WTC11 (cell line): ENCODE data around the gene SMIM38. TPM values are rescaled to one million over a fixed set of nuclear protein-coding genes. Genes with fewer than 3 reads are reported as not detected.
A peak's percentile ranks its signal among the peaks of the same experiment; 100 is the strongest.

Experiments
- ATAC-seq: fragments of 200-7000 bp; cut with Tn5 transposase; 2 replicates; pipeline ENCODE4 v1.10.0; 2021; ENCODE audit warnings: mild to moderate bottlenecking, moderate library complexity
- CTCF ChIA-PET: fragments of 300-600 bp; sonication (Branson Sonifier 250); formaldehyde crosslinking; loops from one replicate; lab custom pipeline; 2021; ENCODE audit warnings: antibody characterized with exemption; lab: Charles Lee
- POLR2A ChIA-PET: fragments of 350-600 bp; sonication (Branson Sonifier 250); formaldehyde crosslinking; loops from one replicate; lab custom pipeline; 2021; ENCODE audit warnings: antibody characterized with exemption; lab: Charles Lee
- DNase-seq: peaks from one replicate; pipeline ENCODE4 v3.0.0; 2021; ENCODE audit warnings: low spot score
- H3K27ac Mint-ChIP-seq: 2 replicates; pipeline ENCODE4 v1.8.0; 2021; ENCODE audit warnings: mixed read lengths
- H3K27me3 Mint-ChIP-seq: 2 replicates; pipeline ENCODE4 v1.8.0; 2021; ENCODE audit warnings: low read depth, mild to moderate bottlenecking, moderate library complexity, mixed read lengths
- H3K36me3 Mint-ChIP-seq: 2 replicates; pipeline ENCODE4 v1.8.0; 2021; ENCODE audit warnings: mixed read lengths
- H3K4me1 Mint-ChIP-seq: 2 replicates; pipeline ENCODE4 v1.8.0; 2022; ENCODE audit warnings: mixed read lengths
- H3K4me3 Mint-ChIP-seq: 2 replicates; pipeline ENCODE4 v1.8.0; 2021; ENCODE audit warnings: mild to moderate bottlenecking, moderate library complexity, mixed read lengths
- H3K9me3 Mint-ChIP-seq: 2 replicates; pipeline ENCODE4 v1.8.0; 2021; ENCODE audit warnings: mixed read lengths
- CREB1 ChIP-seq: sonication (generic); formaldehyde crosslinking; IDR thresholded peaks from 2 replicates; pipeline ENCODE4 v1.8.0; 2023; ENCODE audit warnings: mild to moderate bottlenecking, missing genetic modification reagents
- CREM ChIP-seq: sonication (generic); formaldehyde crosslinking; IDR thresholded peaks from 2 replicates; pipeline ENCODE4 v1.8.1; 2022; ENCODE audit warnings: mild to moderate bottlenecking, missing genetic modification reagents, moderate library complexity
- ESRRA ChIP-seq: sonication (generic); formaldehyde crosslinking; IDR thresholded peaks from 2 replicates; pipeline ENCODE4 v1.8.1; 2022; ENCODE audit warnings: mild to moderate bottlenecking, missing genetic modification reagents, borderline replicate concordance
- ETV6 ChIP-seq: sonication (generic); formaldehyde crosslinking; IDR thresholded peaks from 2 replicates; pipeline ENCODE4 v1.8.1; 2022; ENCODE audit warnings: mild to moderate bottlenecking, missing genetic modification reagents
- FOXJ3 ChIP-seq: sonication (generic); formaldehyde crosslinking; IDR thresholded peaks from 2 replicates; pipeline ENCODE4 v1.9.0; 2021; ENCODE audit warnings: missing genetic modification reagents, mild to moderate bottlenecking, borderline replicate concordance
- FOXK1 ChIP-seq: sonication (generic); formaldehyde crosslinking; IDR thresholded peaks from 2 replicates; pipeline ENCODE4 v1.8.0; 2022; ENCODE audit warnings: mild to moderate bottlenecking, moderate library complexity, missing genetic modification reagents
- GRHL2 ChIP-seq: fragments of 250-450 bp; sonication (Bioruptor Pico); IDR thresholded peaks from 2 replicates; pipeline ENCODE4 v1.8.0; 2022; ENCODE audit warnings: mild to moderate bottlenecking, moderate library complexity; ENCODE audit not compliant: insufficient replicate concordance, severe bottlenecking
- GTF2I ChIP-seq: fragments of 250-450 bp; sonication (Bioruptor Pico); conservative IDR thresholded peaks from 2 replicates; pipeline ENCODE4 v1.4.0; 2021; ENCODE audit warnings: mild to moderate bottlenecking
- JAZF1 ChIP-seq: fragments of 250-450 bp; sonication (Bioruptor Pico); IDR thresholded peaks from 2 replicates; pipeline ENCODE4 v1.9.0; 2021; ENCODE audit warnings: moderate library complexity, mild to moderate bottlenecking, inconsistent platforms
- KAT7 ChIP-seq: sonication (generic); formaldehyde crosslinking; IDR thresholded peaks from 2 replicates; pipeline ENCODE4 v1.8.1; 2023; ENCODE audit warnings: missing genetic modification reagents, mild to moderate bottlenecking, borderline replicate concordance
- MXD4 ChIP-seq: fragments of 250-450 bp; sonication (Bioruptor Pico); IDR thresholded peaks from 2 replicates; pipeline ENCODE4 v1.8.0; 2021; ENCODE audit warnings: mild to moderate bottlenecking, moderate library complexity, borderline replicate concordance
- NFE2L1 ChIP-seq: sonication (generic); formaldehyde crosslinking; IDR thresholded peaks from 2 replicates; pipeline ENCODE4 v1.8.1; 2023; ENCODE audit warnings: missing genetic modification reagents
- NR2C2 ChIP-seq: sonication (generic); formaldehyde crosslinking; IDR thresholded peaks from 2 replicates; pipeline ENCODE4 v1.8.0; 2022; ENCODE audit warnings: mild to moderate bottlenecking, missing genetic modification reagents
- SMAD4 ChIP-seq: sonication (generic); formaldehyde crosslinking; IDR thresholded peaks from 2 replicates; pipeline ENCODE4 v1.8.0; 2022; ENCODE audit warnings: mild to moderate bottlenecking, missing genetic modification reagents
- TEAD1 ChIP-seq: sonication (generic); formaldehyde crosslinking; IDR thresholded peaks from 2 replicates; pipeline ENCODE4 v1.8.0; 2022; ENCODE audit warnings: mild to moderate bottlenecking, missing genetic modification reagents
- ZNF138 ChIP-seq: sonication (generic); formaldehyde crosslinking; conservative IDR thresholded peaks from 2 replicates; pipeline ENCODE4 v1.8.1; 2022; ENCODE audit warnings: mild to moderate bottlenecking, moderate library complexity, missing genetic modification reagents
- ZNF219 ChIP-seq: sonication (generic); formaldehyde crosslinking; IDR thresholded peaks from 2 replicates; pipeline ENCODE4 v1.8.0; 2023; ENCODE audit warnings: missing genetic modification reagents, mild to moderate bottlenecking, borderline replicate concordance
- ZNF396 ChIP-seq: fragments of 250-450 bp; sonication (Bioruptor Pico); IDR thresholded peaks from 2 replicates; pipeline ENCODE4 v1.8.0; 2021; ENCODE audit warnings: mild to moderate bottlenecking, moderate library complexity, borderline replicate concordance
- total RNA-seq: library from RNA; stranded (reverse); gene quantifications from 3 replicates; pipeline ENCODE4 v1.2.3, GENCODE V29; 2021
- TF ChIP-seq, protein P1 (sequence below): fragments of 250-450 bp; sonication (Bioruptor Pico); IDR thresholded peaks from 2 replicates; pipeline ENCODE4 v1.8.0; 2021; ENCODE audit warnings: mild to moderate bottlenecking
- TF ChIP-seq, protein P2 (sequence below): sonication (generic); formaldehyde crosslinking; IDR thresholded peaks from 2 replicates; pipeline ENCODE4 v1.8.0; 2022; ENCODE audit warnings: mild to moderate bottlenecking, missing genetic modification reagents
- TF ChIP-seq, protein P3 (sequence below): fragments of 250-450 bp; sonication (Bioruptor Pico); IDR thresholded peaks from 2 replicates; pipeline ENCODE4 v1.9.0; 2021; ENCODE audit warnings: moderate library complexity, mild to moderate bottlenecking, inconsistent platforms, borderline replicate concordance
- TF ChIP-seq, protein P4 (sequence below): sonication (generic); formaldehyde crosslinking; conservative IDR thresholded peaks from 2 replicates; pipeline ENCODE4 v1.8.1; 2022; ENCODE audit warnings: mild to moderate bottlenecking, missing genetic modification reagents
- TF ChIP-seq, protein P5 (sequence below): fragments of 250-450 bp; sonication (Bioruptor Pico); IDR thresholded peaks from 2 replicates; pipeline ENCODE4 v1.9.0; 2021; ENCODE audit warnings: mild to moderate bottlenecking, borderline replicate concordance

Gene SMIM38
- total RNA-seq, 1 experiment from 2014 or later = 0.39 TPM

DNA sequence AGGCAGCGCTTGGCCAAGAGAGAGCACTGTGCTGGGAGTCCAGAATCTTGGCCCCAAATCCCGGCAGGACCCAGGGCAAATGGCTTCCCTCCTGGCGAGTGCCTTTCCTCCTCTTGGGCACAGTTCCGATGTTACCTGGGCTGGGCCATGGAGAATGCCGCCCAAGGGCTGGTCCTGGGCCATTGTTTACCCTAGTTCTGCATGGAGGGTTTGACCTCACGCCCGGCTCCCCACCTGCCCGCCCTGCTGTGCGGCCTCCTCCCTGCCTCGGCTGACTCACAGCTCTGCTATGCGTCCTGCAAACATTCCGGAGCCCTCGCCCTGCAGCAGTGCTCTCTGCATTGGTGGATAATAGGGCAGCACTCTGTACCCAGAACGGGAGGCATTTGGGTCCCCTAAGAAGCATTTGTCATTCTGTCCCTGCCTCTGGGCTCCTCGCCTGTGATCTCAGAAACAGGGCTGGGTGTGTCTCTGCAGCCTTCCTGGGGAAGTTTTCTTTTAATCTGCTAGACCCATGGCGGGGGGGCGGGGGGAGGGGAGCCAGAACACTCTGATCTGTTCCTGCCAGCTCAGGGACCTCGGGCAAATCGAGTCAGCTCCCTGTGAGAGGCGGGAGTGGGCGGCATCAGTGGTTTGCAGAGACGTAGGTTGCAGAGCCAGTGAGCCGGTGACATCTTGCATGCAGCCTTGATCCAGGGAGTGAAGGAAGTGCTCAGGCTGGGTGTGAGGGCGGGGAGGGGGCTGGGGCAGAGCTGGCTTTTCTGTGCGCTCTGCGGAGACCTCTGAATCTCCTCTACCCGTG, 32.9 kb upstream of the SMIM38 start (continued):
- TF ChIP-seq, protein P1, sequence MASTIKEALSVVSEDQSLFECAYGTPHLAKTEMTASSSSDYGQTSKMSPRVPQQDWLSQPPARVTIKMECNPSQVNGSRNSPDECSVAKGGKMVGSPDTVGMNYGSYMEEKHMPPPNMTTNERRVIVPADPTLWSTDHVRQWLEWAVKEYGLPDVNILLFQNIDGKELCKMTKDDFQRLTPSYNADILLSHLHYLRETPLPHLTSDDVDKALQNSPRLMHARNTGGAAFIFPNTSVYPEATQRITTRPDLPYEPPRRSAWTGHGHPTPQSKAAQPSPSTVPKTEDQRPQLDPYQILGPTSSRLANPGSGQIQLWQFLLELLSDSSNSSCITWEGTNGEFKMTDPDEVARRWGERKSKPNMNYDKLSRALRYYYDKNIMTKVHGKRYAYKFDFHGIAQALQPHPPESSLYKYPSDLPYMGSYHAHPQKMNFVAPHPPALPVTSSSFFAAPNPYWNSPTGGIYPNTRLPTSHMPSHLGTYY (CRISPR knock-in tag) = no peak
- TF ChIP-seq ZNF219 (CRISPR knock-in tag) = no peak
- TF ChIP-seq SMAD4 (CRISPR knock-in tag) = no peak
- TF ChIP-seq, protein P2, sequence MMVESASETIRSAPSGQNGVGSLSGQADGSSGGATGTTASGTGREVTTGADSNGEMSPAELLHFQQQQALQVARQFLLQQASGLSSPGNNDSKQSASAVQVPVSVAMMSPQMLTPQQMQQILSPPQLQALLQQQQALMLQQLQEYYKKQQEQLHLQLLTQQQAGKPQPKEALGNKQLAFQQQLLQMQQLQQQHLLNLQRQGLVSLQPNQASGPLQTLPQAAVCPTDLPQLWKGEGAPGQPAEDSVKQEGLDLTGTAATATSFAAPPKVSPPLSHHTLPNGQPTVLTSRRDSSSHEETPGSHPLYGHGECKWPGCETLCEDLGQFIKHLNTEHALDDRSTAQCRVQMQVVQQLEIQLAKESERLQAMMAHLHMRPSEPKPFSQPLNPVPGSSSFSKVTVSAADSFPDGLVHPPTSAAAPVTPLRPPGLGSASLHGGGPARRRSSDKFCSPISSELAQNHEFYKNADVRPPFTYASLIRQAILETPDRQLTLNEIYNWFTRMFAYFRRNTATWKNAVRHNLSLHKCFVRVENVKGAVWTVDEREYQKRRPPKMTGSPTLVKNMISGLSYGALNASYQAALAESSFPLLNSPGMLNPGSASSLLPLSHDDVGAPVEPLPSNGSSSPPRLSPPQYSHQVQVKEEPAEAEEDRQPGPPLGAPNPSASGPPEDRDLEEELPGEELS (CRISPR knock-in tag) = no peak
- TF ChIP-seq GTF2I (CRISPR knock-in tag) = peak; percentile 45; the same call in 1 of the 2 replicates
- TF ChIP-seq FOXK1 (CRISPR knock-in tag) = peak; percentile 89
- 0 out of 2 replicates have a peak, but pooled peaks have one; percentile 37 for TF ChIP-seq CREM (CRISPR knock-in tag)
- TF ChIP-seq MXD4 = no peak
- TF ChIP-seq ZNF138 = no peak
- TF ChIP-seq, protein P3, sequence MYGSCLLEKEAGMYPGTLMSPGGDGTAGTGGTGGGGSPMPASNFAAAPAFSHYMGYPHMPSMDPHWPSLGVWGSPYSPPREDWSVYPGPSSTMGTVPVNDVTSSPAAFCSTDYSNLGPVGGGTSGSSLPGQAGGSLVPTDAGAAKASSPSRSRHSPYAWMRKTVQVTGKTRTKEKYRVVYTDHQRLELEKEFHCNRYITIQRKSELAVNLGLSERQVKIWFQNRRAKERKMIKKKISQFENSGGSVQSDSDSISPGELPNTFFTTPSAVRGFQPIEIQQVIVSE (CRISPR knock-in tag) = no peak
- TF ChIP-seq TEAD1 (CRISPR knock-in tag) = peak; percentile 97; the same call in 1 of the 2 replicates
- TF ChIP-seq, protein P4, sequence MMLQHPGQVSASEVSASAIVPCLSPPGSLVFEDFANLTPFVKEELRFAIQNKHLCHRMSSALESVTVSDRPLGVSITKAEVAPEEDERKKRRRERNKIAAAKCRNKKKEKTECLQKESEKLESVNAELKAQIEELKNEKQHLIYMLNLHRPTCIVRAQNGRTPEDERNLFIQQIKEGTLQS = peak; percentile 81
- TF ChIP-seq ETV6 (CRISPR knock-in tag) = peak; percentile 72; the same call in 1 of the 2 replicates
- no peak for TF ChIP-seq JAZF1 (CRISPR knock-in tag)
- TF ChIP-seq NFE2L1 = no peak

DNA sequence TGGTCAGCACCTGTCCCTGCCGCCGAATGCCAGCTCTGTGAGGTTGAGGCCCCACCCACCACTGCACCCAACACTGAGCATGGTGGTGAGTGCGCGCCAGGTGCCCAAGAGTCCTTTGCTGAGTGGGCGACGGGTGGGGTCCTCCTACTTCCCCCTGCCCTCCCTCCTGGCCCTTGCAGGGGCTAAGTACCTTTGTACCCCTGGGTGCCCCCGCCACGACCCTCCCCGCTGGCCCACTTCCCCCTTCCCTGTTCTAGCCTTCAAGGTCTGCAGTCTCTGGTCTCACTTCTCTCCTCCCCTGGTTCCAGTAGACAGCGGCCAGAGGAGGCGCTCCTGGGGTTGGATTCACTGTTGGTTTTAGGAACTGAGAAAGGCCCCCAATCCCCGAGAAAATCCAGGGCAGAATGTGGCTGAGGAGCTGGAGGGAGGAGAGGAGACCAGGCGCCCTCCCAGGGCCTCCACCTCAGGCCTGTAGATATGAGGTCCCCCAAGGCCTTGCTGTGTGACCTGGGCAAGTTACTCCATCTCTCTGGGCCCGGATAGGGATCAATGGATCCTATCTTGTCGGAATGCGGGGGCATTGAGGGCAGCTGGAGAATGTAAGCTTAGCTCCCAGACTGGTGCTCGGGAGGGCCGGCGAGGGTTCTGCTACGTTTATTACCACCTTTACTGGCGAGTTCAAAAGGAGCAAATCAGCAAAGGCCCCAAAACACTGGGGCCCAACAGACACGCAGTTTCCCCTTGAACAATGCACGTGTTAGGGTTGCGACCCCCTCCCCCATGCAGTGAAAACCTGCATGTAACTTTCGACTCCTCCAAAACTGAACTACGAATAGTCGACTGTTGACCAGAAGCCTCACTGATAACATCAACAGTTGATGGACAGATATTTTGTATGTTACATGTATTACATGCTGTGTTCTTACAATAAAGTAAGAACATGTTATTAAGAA, 31.9 kb upstream of the SMIM38 start:
- TF ChIP-seq ESRRA (no peak), FOXJ3 (CRISPR knock-in tag) (0 out of 2 replicates have a peak, but pooled peaks have one; percentile 12)
- Mint-ChIP-seq H3K4me3 (peak overlapping the region; percentile 50), H3K4me1 (peaks cover 27% of the 10 kb centered on the region), H3K27ac (no peak overlapping the region), H3K9me3 (peaks cover 26% of the 10 kb centered on the region), H3K36me3 (peaks cover 18% of the 10 kb centered on the region), H3K27me3 (no peaks in the 10 kb centered on the region; the same call in 1 of the 2 replicates)
- DNase-seq (peak; percentile 30), ATAC-seq (0 out of 2 replicates have a peak, but pooled peaks have one; percentile 4)
- ChIA-PET POLR2A (no interaction called here), CTCF (interaction anchor here (0.9 to 4.4 kb wide), 6 partner anchors 8 to 514 kb away, joined by 3 to 71 read pairs (median 7); no protein-coding TSS in a partner anchor)

DNA sequence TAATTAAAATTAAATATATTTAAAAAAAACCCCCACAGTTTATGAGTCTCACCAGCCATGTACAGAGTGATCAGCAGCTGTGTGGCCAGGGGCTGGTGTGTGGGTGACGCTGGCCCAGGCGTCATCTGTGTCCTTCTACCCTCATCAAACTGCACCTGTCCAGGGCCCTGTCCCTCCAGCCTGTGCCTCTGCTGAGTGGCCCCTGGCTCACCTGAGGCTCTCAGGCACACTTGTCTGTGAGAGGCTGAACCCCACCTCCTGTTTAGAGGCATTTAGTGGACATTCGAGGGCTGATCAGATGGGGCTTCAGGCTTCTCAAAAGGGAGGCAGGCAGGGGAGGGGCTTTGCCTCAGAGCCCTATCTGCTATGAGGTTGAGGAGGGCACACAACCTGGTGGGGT, 29.9 kb upstream of the SMIM38 start:
- Mint-ChIP-seq H3K36me3 (peaks cover 14% of the 10 kb centered on the region), H3K9me3 (peaks cover 22% of the 10 kb centered on the region), H3K4me1 (peaks cover 31% of the 10 kb centered on the region), H3K27ac (no peak overlapping the region), H3K27me3 (no peaks in the 10 kb centered on the region), H3K4me3 (no peak overlapping the region)
- CTCF ChIA-PET = interaction anchor here (1.5 kb wide), 1 partner anchor 24 kb away, joined by 3 read pairs; no protein-coding TSS in a partner anchor
- DNase-seq = peak; percentile 7
- POLR2A ChIA-PET = interaction anchor here (0.7 kb wide), 1 partner anchor 387 kb away, joined by 4 read pairs; no protein-coding TSS in a partner anchor
- ATAC-seq = no peak
- TF ChIP-seq NR2C2 (CRISPR knock-in tag) (no peak), ZNF396 (CRISPR knock-in tag) (no peak), KAT7 (CRISPR knock-in tag) (no peak), MXD4 (no peak), GRHL2 (CRISPR knock-in tag) (no peak), CREB1 (CRISPR knock-in tag) (no peak), NFE2L1 (no peak)
- TF ChIP-seq, protein P5, sequence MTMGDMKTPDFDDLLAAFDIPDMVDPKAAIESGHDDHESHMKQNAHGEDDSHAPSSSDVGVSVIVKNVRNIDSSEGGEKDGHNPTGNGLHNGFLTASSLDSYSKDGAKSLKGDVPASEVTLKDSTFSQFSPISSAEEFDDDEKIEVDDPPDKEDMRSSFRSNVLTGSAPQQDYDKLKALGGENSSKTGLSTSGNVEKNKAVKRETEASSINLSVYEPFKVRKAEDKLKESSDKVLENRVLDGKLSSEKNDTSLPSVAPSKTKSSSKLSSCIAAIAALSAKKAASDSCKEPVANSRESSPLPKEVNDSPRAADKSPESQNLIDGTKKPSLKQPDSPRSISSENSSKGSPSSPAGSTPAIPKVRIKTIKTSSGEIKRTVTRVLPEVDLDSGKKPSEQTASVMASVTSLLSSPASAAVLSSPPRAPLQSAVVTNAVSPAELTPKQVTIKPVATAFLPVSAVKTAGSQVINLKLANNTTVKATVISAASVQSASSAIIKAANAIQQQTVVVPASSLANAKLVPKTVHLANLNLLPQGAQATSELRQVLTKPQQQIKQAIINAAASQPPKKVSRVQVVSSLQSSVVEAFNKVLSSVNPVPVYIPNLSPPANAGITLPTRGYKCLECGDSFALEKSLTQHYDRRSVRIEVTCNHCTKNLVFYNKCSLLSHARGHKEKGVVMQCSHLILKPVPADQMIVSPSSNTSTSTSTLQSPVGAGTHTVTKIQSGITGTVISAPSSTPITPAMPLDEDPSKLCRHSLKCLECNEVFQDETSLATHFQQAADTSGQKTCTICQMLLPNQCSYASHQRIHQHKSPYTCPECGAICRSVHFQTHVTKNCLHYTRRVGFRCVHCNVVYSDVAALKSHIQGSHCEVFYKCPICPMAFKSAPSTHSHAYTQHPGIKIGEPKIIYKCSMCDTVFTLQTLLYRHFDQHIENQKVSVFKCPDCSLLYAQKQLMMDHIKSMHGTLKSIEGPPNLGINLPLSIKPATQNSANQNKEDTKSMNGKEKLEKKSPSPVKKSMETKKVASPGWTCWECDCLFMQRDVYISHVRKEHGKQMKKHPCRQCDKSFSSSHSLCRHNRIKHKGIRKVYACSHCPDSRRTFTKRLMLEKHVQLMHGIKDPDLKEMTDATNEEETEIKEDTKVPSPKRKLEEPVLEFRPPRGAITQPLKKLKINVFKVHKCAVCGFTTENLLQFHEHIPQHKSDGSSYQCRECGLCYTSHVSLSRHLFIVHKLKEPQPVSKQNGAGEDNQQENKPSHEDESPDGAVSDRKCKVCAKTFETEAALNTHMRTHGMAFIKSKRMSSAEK (CRISPR knock-in tag) = no peak
